Measurements from ENCODE around the gene RNF145.
"Not testable (repeated sequence)": the region's sequence is repeated elsewhere in the genome, so short reads cannot be mapped to it uniquely, and the experiment has no call there.

The RNF145 gene

DNA sequence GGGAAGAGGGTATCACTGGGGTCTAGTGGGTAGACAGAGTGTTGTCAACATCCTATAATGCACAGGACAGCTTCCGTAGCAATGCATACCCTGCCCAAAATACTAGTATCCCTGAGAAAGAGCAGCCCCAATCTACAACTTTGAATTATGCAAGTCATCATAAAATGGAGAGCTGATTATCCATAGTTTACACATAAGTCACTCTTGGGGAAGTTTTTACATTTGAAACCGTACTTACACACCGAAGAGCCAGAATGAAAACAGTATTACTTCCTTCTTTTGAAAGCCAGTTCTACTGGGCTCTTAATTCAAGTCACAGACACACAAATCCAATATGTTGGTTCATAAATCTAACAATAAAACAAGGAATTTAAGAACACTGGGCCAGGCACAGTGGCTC lies 21.6 kb downstream of the RNF145 start:
- DNase-seq = no peak

GRCh38 chr5:159186319-159186718 lies 23.0 kb downstream of the RNF145 start:
- peak; percentile 41 for DNase-seq

GRCh38 chr5:159185773-159186172 lies 23.6 kb downstream of the RNF145 start:
- DNase-seq = no peak

DNA sequence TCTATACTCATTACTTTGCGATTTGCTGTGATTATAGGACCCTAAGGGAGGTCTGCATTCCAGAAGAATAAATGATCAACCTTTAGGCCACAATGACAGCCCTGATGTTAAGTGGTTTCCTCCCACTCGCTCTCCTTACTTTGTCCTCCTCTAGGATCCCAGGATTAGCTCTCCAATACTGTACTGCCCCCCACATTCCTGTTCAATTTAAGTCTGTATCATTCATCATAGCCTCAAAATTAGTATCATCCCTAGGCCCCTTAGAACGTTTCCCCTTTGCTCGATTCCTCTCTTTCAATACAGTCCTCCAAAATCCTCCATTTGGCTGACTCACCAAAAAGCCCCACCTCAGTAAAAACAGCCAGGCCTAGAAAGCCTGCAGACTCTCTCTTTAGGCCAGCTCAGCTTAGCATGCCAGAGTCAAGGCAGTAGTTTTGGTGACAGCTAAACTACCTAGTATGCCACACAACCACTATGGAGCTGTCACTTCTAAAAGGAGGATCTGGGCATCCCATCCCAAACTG lies 24.4 kb downstream of the RNF145 start:
- no peak for DNase-seq

DNA sequence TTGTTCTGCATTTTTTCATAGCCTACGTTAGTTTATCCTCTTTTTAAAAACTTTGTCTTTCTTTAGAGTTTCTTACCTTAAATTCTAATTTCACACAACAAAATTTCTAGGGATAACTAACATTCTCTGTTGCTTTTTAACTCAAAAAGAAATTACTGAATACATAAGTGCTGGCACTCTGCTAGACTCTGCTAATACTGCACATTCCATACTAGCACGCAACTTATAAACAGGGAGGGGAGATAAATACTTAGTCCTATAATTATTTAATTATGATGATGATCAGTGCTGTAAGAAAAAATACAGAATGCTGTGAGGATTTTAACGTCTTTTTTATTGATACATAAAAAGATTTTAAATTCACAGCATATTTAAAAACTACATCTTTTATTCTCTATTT lies 25.1 kb downstream of the RNF145 start:
- DNase-seq = no peak

DNA sequence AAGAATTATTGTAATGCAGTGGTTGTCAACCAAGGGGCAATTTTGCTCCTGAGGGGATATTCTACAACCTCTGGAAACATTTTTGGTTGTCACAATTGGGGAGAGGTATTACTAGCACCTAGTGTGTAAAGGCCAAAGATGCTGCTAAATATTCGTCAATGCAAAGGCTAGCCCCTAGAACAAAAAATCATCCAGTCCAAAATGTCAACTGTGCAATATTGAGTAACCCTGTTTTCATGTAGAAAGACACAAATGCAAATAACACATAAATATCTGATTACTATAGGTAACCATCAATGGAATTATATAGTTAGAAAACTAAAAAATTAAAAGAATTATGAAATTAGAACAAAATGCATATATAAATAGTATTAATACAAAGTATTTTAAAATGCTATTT lies 26.1 kb downstream of the RNF145 start:
- DNase-seq = no peak

- DNase-seq = no peak
Measured at GRCh38 chr5:159182691-159183090, 26.7 kb downstream of the RNF145 start.

DNA sequence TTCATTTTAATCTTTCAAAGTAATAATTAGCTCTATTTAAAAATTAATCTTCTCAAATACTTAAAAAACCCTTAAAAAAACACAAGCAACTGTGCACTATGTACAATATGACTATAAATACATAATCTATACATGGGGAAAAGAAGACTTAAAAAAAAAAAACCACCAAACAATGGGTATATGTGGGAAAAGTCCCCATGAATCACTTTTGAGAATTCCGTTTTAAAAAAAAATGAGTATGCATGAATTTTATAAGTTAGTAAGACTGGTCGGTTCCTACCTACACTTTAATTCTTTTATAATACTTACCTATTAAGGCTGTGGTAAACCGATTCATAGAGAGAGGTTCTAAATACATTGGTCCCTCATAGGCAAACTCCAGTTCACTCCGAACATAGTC lies 27.7 kb downstream of the RNF145 start:
- DNase-seq = no peak

DNA sequence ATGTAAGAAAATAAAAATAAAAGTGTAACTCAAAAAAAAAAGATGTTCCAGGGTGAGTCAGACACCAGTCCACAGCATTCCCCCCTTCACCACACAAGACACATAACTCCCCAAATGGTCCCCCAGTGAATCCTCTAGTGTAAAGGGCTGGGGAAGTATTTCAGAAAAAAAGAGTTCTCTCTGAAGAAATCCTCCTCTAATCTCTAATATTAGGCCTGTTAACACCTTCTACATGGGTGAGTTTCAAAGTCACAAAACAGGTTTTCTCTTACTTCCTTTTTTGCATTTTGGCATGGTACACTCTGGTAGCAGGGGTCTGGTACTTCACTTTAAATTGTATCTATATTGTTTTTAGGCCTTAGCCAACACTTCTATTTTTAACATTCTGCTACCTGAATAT lies 28.2 kb downstream of the RNF145 start:
- peak; percentile 13 for DNase-seq

DNA sequence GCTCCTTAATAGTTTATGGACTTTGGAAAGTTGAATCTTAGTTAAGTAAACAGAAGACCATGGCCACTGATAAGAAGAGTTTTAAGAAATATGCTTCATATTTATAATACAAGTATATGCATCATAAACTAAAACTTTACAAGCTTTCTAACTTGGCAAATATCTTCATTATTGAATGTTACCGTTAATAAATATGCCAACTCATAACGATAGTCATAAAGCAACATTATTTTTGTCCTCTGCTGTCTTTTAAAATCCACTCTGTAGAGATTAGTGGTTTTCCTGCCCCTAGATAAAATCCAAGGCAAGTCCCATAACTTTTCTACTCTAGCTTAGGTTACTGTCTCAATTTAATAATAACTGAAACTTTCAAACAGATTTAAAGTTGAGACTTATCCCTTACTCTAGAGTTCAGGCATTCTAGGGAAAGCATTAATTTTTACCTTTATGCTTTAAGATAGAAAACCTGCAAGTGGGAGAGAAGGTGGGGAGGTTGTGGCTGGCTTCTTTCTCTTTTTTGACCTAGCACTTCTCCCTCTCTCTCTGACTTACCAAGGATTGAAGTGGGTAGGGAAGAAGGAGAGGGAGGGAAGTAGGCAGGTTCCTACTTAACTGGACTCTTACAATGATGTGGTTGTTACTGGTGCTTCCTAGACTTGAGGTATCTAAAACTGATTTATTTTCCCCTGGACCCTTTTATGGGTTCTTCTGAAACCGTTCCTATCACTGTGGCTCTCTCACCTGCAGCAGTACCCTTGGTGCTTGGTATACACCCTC lies 29.6 kb downstream of the RNF145 start:
- no peak for DNase-seq

GRCh38 chr5:159178978-159179377 lies 30.4 kb downstream of the RNF145 start:
- DNase-seq = peak; percentile 53

- DNase-seq = no peak
Measured at GRCh38 chr5:159175547-159175946, 33.8 kb downstream of the RNF145 start.

DNA sequence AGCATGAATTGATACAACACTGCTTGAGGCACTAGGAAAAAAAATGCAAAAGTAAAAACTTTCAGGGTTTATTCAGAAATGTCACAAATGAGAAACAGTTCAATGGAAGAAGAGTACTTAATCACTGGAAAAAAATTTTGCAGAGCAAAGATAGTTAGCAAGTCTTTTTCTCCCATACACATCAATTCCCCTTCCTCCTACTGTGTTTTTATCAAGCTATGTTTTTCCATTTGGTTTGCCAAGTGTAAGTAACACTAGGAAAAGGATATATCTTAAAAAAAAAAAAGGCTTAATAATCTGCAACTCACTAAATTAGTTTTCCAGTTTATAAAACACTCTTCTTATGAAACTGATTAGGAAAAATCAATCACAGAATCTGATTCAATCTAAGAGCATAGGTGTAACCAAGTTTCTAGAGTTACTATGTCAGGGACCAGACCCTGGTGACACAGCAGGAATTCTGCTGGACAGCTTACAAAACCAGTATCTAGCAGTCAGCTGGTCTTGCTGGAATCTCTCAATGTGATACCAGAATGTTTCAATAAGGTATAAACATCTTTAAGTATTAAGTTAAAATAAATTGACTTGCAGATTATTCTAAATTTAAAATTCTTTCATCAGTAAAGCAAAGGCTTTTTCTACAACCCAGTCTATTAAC lies 34.7 kb downstream of the RNF145 start:
- DNase-seq = no peak

GRCh38 chr5:159171274-159171673 lies 38.1 kb downstream of the RNF145 start:
- no peak for DNase-seq

DNA sequence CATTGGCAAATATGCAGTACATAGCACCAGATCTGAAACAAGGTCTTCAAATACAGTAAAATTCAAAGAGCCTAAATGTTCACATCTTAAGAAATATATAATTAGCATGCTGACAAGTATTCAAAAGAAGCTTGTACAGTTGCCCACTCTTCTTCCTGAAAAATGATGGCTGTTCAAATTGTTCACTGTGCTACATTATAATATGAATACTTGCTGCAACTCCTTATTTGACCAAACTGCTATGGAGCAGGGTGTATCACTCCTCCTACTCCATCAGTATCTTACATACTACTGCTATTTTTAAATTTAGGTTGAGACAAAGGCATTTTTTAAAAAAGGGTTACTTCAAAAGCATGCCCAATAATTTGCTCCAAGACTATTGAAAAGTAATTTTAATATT lies 39.3 kb downstream of the RNF145 start:
- no peak for DNase-seq

GRCh38 chr5:159166416-159166815 lies 42.9 kb downstream of the RNF145 start:
- no peak for DNase-seq

DNA sequence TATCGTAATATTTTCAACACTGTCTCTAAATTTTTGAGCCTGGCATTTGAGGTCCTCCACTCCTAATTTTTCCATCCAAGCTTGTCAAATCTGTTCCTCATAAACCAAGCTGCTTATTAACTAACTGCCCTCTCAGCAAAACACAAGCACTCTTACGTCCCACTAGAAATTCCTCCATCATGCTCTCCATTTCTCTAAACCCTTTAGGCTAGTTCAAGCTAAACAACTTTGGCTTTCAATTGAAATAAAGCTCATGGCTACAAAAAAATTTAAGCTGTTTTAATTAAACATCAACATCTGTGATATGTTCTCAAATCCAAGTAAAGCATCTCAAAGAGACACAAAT lies 45.7 kb downstream of the RNF145 start:
- DNase-seq = peak; percentile 24

DNA sequence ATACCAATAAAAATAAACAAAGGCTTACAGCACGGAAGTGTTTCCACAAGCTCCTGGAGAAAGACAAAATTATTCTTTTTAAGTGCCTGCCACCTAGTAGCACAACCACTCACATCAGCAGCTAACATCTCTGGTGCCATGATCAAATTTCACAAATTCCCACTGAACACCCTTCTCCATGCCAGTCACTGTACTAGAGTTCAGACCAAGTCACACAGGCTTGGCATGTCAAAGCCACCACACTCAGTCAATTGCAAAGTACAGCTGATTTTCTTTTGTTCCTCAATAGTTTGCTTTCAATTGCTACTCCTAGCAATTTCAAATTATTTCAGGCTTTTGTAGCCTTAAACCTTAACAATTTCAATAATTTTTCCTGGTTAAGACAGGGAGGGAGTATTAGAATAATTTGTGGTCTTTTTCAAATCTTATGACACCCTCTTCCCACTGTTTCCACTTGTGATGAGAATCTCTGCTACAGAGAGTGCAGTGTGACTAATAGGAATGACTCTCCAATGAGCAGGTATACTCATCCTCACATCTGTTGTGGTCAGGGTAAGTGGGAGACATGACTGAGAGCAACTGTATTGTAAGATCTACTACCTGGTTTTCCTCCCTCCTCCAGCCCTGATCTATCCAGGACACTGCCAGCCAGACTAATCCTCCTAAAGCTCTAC lies 46.2 kb downstream of the RNF145 start:
- DNase-seq = peak; percentile 24

GRCh38 chr5:159161361-159162214 lies 47.8 kb downstream of the RNF145 start:
- no peak for DNase-seq

DNA sequence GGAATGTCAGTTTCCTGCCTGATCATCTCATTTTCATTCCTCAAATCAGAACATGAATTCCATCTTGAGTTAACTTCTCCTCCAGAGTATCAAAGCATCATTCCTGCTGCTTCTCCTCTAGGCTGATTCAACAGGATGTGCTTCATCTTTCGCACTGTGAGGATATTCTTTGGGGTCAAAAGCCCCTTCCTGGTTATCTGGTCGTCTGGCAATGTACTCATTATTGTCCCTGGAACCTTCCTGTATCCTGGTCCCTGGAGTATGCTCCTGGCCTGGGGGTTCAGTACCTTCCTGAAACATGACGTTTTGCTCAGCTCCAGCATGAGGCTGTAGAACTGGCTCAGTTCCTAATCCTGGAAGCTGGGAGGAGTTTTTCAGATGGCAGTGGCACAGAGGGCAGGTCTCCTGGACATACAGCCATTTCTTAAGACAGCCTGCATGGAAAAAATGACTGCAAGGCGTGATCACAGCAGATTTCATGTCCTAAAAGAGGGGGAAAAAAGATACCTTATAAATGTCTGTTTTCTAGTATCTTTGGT lies 50.7 kb downstream of the RNF145 start:
- not testable (repeated sequence) for DNase-seq

- DNase-seq = no peak
Measured at GRCh38 chr5:159157552-159157951, 51.8 kb downstream of the RNF145 start.

GRCh38 chr5:159156426-159157238 lies 52.7 kb downstream of the RNF145 start:
- DNase-seq = peak; percentile 86
